ENCODE results near the gene ARHGAP28.

The ARHGAP28 gene

GRCh38 chr18:6763524-6763923 lies 34.0 kb downstream of the ARHGAP28 start:
- Histone ChIP-seq H3K9me3 (ENCODE audit: severe bottlenecking) (no peaks in the 10 kb centered on the region), H3K4me1 (ENCODE audit: insufficient read depth, poor library complexity, severe bottlenecking) (no peaks in the 10 kb centered on the region), H3K36me3 (ENCODE audit: low read depth) (no peaks in the 10 kb centered on the region), H3K4me3 (ENCODE audit: severe bottlenecking) (no peak overlapping the region), H3K27me3 (ENCODE audit: insufficient read depth, poor library complexity, severe bottlenecking) (no peaks in the 10 kb centered on the region), H3K27ac (ENCODE audit: poor library complexity, severe bottlenecking) (no peak overlapping the region)
- ATAC-seq (ENCODE audit: low read depth) (no peak), DNase-seq (ENCODE audit: low spot score) (no peak)
- TF ChIP-seq, protein P1, sequence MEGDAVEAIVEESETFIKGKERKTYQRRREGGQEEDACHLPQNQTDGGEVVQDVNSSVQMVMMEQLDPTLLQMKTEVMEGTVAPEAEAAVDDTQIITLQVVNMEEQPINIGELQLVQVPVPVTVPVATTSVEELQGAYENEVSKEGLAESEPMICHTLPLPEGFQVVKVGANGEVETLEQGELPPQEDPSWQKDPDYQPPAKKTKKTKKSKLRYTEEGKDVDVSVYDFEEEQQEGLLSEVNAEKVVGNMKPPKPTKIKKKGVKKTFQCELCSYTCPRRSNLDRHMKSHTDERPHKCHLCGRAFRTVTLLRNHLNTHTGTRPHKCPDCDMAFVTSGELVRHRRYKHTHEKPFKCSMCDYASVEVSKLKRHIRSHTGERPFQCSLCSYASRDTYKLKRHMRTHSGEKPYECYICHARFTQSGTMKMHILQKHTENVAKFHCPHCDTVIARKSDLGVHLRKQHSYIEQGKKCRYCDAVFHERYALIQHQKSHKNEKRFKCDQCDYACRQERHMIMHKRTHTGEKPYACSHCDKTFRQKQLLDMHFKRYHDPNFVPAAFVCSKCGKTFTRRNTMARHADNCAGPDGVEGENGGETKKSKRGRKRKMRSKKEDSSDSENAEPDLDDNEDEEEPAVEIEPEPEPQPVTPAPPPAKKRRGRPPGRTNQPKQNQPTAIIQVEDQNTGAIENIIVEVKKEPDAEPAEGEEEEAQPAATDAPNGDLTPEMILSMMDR (IDR thresholded peaks at IDR 0.05; ENCODE audit: poor library complexity, severe bottlenecking): no peak

GRCh38 chr18:6764382-6764781 lies 34.9 kb downstream of the ARHGAP28 start:
- DNase-seq (ENCODE audit: low spot score): no peak
- no peak overlapping the region for H3K27ac ChIP-seq (ENCODE audit: poor library complexity, severe bottlenecking)
- no peak for ATAC-seq (ENCODE audit: low read depth)
- H3K36me3 ChIP-seq (ENCODE audit: low read depth): no peaks in the 10 kb centered on the region
- H3K9me3 ChIP-seq (ENCODE audit: severe bottlenecking): no peaks in the 10 kb centered on the region
- H3K4me3 ChIP-seq (ENCODE audit: severe bottlenecking): no peak overlapping the region
- H3K27me3 ChIP-seq (ENCODE audit: insufficient read depth, poor library complexity, severe bottlenecking): no peaks in the 10 kb centered on the region
- H3K4me1 ChIP-seq (ENCODE audit: insufficient read depth, poor library complexity, severe bottlenecking): no peaks in the 10 kb centered on the region
- TF ChIP-seq, protein P1 (IDR thresholded peaks at IDR 0.05; ENCODE audit: poor library complexity, severe bottlenecking): no peak

DNA sequence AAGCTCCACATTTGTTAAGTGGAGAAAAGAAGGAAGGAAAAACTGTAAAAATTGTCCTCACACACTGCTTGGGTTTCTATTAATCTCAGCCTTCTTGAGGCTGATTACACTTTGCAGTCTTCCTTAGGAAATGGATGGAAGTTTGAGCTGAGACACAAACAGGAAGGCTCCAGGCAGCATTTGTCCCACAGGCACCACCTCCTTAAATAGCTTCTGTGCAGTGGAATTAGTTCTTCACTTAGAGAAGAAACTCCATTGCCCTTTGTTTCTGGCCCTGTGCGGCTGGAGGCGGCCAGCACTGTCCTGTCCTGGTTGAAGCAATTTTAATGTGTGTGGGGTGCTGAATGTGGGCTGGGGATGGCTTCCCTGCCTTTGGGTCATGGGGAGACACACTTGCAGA lies 44.3 kb downstream of the ARHGAP28 start:
- Histone ChIP-seq H3K4me3 (ENCODE audit: severe bottlenecking) (no peak overlapping the region), H3K27ac (ENCODE audit: poor library complexity, severe bottlenecking) (no peak overlapping the region), H3K27me3 (ENCODE audit: insufficient read depth, poor library complexity, severe bottlenecking) (peaks cover 3% of the 10 kb centered on the region), H3K9me3 (ENCODE audit: severe bottlenecking) (no peaks in the 10 kb centered on the region), H3K4me1 (ENCODE audit: insufficient read depth, poor library complexity, severe bottlenecking) (no peaks in the 10 kb centered on the region), H3K36me3 (ENCODE audit: low read depth) (no peaks in the 10 kb centered on the region)
- DNase-seq (ENCODE audit: low spot score): no peak
- TF ChIP-seq, protein P1 (IDR thresholded peaks at IDR 0.05; ENCODE audit: poor library complexity, severe bottlenecking): no peak
- ATAC-seq (ENCODE audit: low read depth): no peak

DNA sequence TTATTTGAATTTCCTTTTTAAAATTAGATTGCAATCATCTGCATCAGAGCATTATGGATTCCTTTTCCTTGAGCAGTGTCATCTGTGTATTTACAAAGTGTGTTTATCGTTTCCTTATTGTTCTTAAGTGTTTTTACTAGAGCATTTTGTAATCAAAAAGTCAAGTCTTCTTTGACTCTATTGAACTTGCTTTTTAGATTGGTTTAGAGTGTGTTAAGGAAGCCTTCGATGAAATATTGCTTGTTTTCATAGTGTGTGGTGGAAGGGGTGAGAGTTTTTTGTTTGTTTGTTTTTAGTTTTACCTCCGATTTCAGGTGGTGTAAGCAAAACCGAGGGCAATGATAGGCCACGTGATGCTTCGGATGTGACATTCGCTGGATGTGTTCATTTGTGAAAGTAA lies 45.7 kb downstream of the ARHGAP28 start:
- DNase-seq (ENCODE audit: low spot score): no peak
- H3K9me3 ChIP-seq (ENCODE audit: severe bottlenecking): no peaks in the 10 kb centered on the region
- no peak overlapping the region for H3K4me3 ChIP-seq (ENCODE audit: severe bottlenecking)

GRCh38 chr18:6775702-6776101 lies 46.2 kb downstream of the ARHGAP28 start:
- Histone ChIP-seq H3K27me3 (ENCODE audit: insufficient read depth, poor library complexity, severe bottlenecking) (peaks cover 3% of the 10 kb centered on the region), H3K27ac (ENCODE audit: poor library complexity, severe bottlenecking) (no peak overlapping the region), H3K4me1 (ENCODE audit: insufficient read depth, poor library complexity, severe bottlenecking) (no peaks in the 10 kb centered on the region), H3K4me3 (ENCODE audit: severe bottlenecking) (no peak overlapping the region), H3K36me3 (ENCODE audit: low read depth) (no peaks in the 10 kb centered on the region), H3K9me3 (ENCODE audit: severe bottlenecking) (no peaks in the 10 kb centered on the region)
- TF ChIP-seq, protein P1 (IDR thresholded peaks at IDR 0.05; ENCODE audit: poor library complexity, severe bottlenecking): no peak
- no peak for DNase-seq (ENCODE audit: low spot score)
- ATAC-seq (ENCODE audit: low read depth): no peak

More for the DNA sequence above, 45.7 kb downstream of the ARHGAP28 start:
- H3K36me3 ChIP-seq (ENCODE audit: low read depth): no peaks in the 10 kb centered on the region
- H3K4me1 ChIP-seq (ENCODE audit: insufficient read depth, poor library complexity, severe bottlenecking): no peaks in the 10 kb centered on the region
- no peak overlapping the region for H3K27ac ChIP-seq (ENCODE audit: poor library complexity, severe bottlenecking)
- ATAC-seq (ENCODE audit: low read depth): no peak
- H3K27me3 ChIP-seq (ENCODE audit: insufficient read depth, poor library complexity, severe bottlenecking): peaks cover 3% of the 10 kb centered on the region
- TF ChIP-seq, protein P1 (IDR thresholded peaks at IDR 0.05; ENCODE audit: poor library complexity, severe bottlenecking): no peak

All from RWPE2 (cell line).